Stimulated activated naive CD4-positive, alpha-beta T cell treated with Interleukin-2 at 50 U/mL for 16 hours (primary cell): ENCODE results near the gene TGIF1.
"Not testable (repeated sequence)": the region's sequence is repeated elsewhere in the genome, so short reads cannot be mapped to it uniquely, and the experiment has no call there.

Source experiments
- DNase-seq: peaks from one replicate; lab custom pipeline; 2025; lab: John Stamatoyannopoulos, UW

Gene TGIF1

DNA sequence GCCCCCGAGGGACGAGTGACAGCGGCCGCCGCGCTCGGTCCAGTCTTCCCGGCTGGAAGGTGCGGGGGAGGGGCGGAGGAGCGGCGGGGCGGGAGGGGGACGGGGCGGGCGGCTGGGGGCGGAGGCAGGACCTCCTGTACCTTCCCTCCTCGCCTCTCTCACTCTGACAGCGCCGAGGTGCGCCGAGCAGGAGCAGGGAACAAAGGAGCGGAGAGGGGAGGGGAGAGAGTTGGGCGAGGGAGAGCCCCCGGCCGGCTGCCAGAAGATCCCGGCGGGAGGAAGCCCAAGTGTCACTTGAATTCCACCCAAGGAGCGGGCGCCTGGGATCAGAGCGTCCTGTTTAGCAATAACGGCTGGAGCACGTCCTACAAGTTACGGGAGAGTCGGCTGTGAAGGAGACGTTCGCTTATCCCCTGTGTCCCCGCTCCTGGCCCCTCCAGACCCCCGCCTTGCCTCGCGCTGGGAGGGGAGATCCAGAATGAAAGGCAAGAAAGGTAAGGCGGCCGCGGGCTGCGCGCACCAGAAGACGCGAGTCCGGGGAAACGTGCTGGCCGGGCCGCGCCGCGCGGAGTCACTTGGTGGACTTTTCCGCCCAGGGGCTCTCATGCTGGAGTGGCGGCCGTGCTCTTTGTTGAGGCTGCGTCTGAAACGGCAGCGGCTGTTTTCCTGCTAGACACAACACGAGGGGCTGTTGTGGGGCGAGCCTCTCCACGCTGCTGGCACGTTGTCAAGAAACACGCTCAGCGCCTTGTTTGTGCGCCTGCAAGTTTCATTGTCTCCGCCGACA lies at the start of gene TGIF1:
Gene TGIF1 (plus strand): TSS at position 161 of the 787 bp plus-strand sequence. CDS start 318 bp downstream, at position 479.
- DNase-seq = peak; percentile 71

- DNase-seq = no peak
Measured at GRCh38 chr18:3400567-3401296, 49.2 kb upstream of the TGIF1 start.

- DNase-seq = no peak
Measured at GRCh38 chr18:3401669-3402620, 48.0 kb upstream of the TGIF1 start.

GRCh38 chr18:3402982-3403451 lies 47.0 kb upstream of the TGIF1 start:
- DNase-seq = no peak

- DNase-seq = no peak
Measured at GRCh38 chr18:3405713-3406112, 44.3 kb upstream of the TGIF1 start.

GRCh38 chr18:3408107-3408506 lies 41.9 kb upstream of the TGIF1 start:
- DNase-seq = no peak

DNA sequence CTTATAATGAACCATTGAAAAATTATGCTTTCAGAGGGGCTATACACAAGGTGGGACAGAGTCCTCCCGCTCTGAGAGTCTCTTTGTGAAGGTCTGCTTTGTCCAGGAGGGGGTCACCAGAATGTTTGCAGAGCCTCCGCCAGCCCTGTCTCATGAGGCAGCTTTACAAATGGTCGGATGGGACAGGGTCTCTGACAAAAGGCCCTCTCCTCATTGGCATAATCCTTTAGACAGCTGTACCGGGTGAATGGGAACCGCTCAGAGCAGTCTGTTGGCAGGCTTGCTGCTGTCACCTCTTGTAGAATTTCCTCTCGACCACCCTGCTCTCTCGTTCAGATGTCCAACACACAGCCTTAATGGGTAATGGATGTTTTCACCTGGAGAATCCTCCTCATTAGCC lies 40.2 kb upstream of the TGIF1 start:
- DNase-seq = no peak

DNA sequence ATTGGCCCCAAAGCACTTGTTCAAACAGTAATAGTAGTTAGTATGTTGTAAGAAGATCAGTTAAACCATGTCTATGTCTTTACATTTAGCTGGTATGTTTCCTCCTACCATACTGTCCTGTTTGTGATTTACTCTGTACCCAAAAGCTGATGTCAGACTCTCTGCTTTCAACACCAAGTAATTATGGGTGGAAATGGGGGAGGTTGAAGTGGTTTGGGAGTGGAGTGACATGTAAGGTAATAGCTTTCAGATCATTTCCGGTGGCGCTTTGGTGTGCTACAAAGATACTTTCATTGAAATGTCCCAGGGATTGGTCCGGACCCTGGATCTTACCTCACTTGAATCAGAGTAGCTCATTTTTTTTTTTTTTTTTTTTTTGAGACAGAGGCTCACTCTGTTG lies 39.7 kb upstream of the TGIF1 start:
- no peak for DNase-seq

- not testable (repeated sequence) for DNase-seq
Measured at GRCh38 chr18:3410876-3411275, 39.1 kb upstream of the TGIF1 start.

DNA sequence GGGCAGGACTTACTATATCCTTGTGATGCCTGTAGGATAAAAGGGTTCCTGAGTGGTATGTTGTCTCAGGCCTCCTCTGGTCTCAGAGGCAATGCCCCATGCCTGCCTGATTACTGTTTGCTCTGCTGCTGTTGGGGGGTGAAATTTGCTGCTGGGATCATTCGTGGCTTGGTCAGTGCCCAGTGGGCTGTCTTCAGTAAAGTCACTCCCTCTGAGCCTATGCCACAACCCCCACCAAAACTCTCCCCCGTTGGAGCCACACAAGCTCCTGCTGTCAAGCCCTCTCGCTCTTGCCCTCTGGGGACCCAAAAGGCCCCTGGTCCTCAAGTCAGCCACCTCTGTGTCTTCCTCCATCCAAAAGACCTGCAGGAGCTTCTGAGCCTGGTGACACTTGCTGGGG lies 38.6 kb upstream of the TGIF1 start:
- no peak for DNase-seq

- no peak for DNase-seq
Measured at GRCh38 chr18:3411854-3412268, 38.1 kb upstream of the TGIF1 start.

DNA sequence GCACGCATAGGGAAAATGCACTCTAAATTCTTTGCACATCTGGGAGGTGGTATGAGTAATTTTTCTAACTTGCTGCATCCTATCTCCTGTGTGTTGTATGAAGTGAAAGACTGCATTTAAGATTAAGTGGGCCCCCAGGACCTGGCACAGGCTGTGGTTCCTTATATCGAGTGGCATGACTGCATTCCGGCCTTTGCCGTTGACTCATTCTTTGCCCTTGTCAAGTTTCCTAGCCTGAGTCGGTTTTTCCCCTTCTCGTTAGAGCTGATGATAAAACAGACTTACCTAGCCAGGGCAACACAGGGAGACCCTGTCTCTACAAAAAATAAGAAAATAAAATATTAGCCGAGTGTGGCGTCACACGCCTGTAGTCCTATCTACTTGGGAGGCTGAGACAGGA lies 37.4 kb upstream of the TGIF1 start:
- peak; percentile 43 for DNase-seq

DNA sequence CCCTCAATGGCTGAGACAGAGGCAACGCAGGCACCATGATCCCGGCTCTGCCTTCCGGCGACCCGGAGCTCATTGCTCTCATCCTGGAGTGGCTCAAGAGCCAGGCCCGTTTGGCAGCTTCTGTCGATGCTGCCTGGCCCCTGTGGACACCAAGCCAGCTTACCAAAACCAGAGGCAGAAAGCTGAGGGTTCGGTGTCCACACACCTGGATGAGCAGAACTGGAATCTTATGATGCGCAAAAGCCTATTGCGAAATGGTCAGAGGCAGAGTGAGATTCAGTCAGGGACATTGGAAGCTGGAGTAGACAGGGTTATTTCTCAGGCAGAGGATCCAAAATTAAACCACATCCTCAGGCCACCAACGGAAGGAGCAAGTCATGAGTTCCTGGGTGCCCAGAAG lies 34.9 kb upstream of the TGIF1 start:
- no peak for DNase-seq

- DNase-seq = no peak
Measured at GRCh38 chr18:3418083-3418482, 31.9 kb upstream of the TGIF1 start.

- no peak for DNase-seq
Measured at GRCh38 chr18:3420919-3421279, 29.1 kb upstream of the TGIF1 start.

DNA sequence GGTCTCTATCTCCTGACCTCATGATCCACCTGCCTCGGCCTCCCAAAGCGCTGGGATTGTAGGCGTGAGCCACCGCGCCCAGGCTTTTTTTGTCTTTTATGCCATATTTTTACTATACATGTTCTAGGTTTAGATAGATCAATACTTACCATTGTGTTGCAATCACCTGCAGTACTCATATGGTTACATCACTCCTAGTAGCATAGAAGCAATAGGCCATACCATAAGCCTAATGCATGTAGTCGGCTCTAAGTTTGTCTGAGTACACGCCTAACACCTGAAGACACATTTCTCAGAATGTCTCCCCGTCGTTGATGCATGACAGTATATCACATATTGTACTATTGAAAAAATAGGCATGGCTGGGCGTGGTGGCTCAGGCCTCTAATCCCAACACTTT lies 27.1 kb upstream of the TGIF1 start:
- no peak for DNase-seq

GRCh38 chr18:3424280-3424890 lies 25.6 kb upstream of the TGIF1 start:
- DNase-seq = no peak

- DNase-seq = no peak
Measured at GRCh38 chr18:3425030-3425429, 24.9 kb upstream of the TGIF1 start.

DNA sequence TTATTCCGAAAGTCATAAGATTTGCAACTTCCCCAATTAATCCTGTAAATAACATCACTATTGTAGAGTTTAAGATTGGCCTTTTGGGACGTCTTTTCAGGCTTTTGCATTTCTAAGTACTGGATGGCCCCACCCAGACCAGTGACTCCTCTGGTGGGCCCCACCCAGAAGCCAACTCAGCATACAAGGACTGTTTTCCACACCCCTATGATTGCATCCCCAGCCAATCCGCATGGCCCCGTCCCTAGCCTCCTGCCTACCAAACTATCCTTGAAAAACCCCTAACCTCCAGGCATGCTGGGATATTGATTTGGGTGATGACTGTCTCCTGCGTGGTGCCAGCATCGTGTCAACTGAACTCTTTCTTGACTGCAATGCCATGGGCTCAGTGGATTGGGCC lies 24.5 kb upstream of the TGIF1 start:
- no peak for DNase-seq

DNA sequence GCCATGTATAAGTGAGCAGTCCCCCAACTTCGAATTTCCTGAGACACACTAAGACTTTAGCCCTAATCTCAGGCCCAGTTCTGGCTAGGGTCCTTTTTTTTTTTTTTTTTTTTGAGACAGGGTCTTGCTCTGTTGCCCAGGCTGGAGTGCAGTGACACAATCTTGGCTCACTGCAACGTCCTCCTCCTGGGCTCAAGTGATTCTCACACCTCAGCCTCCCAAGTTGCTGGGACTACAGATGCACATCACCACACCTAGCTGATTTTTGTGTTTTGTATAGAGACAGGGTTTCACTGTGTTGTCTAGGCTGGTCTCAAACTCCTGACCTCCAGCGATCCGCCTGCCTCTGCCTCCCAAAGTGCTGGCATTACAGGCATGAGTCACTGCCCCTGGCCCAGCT lies 23.9 kb upstream of the TGIF1 start:
- DNase-seq = no peak

- DNase-seq = no peak
Measured at GRCh38 chr18:3427944-3428343, 22.0 kb upstream of the TGIF1 start.

GRCh38 chr18:3429121-3429520 lies 20.9 kb upstream of the TGIF1 start:
- no peak for DNase-seq
